GM10248 (cell line): Measurements from ENCODE around the gene CCDC148.
"Not testable (repeated sequence)": the region's sequence is repeated elsewhere in the genome, so short reads cannot be mapped to it uniquely, and the experiment has no call there.

Source experiments
- CTCF ChIA-PET: fragments of 300-600 bp; sonication (Branson Sonifier 250); formaldehyde crosslinking; extraction: SDS; loops from one replicate; lab custom pipeline; 2021; ENCODE audit warnings: antibody characterized with exemption; lab: Yijun Ruan, JAX
- POLR2A ChIA-PET: fragments of 350-650 bp; sonication (Branson Sonifier 250); formaldehyde crosslinking; extraction: SDS; loops from one replicate; lab custom pipeline; 2020; ENCODE audit warnings: antibody characterized with exemption; lab: Yijun Ruan, JAX
- DNase-seq: peaks from one replicate; pipeline ENCODE4 v3.0.0; 2012; ENCODE audit errors: extremely low spot score
- CTCF ChIP-seq: IDR thresholded peaks from 2 replicates; pipeline ENCODE4 v1.5.1; 2012; ENCODE audit warnings: mild to moderate bottlenecking, low read depth; ENCODE audit errors: extremely low read depth, missing control alignments, control extremely low read depth

The CCDC148 gene

GRCh38 chr2:158234497-158234896, 222.1 kb downstream of the CCDC148 start:
- no peak for TF ChIP-seq CTCF
- ChIA-PET POLR2A (no interaction called here), CTCF (no interaction called here)
- DNase-seq = no peak

DNA sequence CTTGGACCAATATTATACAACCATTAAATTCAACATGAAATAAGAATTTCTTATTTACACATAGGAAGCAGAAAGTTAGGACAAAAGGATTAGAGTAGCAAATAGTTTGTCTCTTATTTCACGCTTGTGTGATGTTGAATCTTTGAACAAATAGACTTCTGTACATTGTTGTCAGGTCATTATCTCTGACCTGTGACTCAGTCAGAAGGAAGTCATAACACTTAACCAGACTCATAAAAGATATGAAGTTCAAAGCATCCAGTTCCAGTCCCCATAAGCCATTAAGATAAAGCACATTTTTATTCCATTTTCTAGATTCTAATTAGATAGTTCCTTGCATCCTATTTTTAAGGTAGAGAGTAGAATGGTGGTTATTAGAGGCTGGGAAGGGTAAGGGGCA, 224.1 kb downstream of the CCDC148 start:
- POLR2A ChIA-PET = no interaction called here
- CTCF ChIA-PET = no interaction called here
- DNase-seq = no peak
- TF ChIP-seq CTCF = no peak

DNA sequence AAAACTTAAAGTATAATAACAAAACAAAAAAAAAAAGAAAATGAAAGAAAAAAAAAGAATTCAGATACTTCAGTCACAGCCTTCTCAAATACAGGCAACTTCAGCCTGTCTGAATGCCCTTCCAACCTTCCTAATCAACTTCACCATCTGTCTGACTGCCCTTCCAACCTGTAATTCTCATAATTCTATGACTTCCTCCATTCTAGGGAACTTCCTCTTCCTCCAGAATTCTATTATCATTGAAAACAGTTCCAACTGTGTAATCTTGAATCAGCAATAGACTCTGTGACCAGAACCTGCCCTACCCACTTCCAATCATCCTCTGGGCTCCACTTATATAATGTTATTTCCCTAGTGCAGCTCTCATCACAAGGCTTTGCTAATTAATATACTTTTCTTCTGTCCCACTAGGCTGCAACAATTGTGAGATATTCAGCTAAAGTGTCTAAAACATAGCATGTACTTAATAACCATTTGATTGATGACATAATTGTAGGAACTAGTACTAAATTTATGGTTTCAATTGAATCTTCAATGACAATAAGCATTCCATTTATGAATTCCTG, 227.5 kb downstream of the CCDC148 start:
- no peak for TF ChIP-seq CTCF
- DNase-seq = no peak
- ChIA-PET CTCF (no interaction called here), POLR2A (no interaction called here)

- POLR2A ChIA-PET, DNase-seq: not testable (repeated sequence)
- CTCF ChIA-PET = interaction anchor here (1.9 kb wide), 1 partner anchor 8 kb away, joined by 6 read pairs; no protein-coding TSS in a partner anchor
Measured at GRCh38 chr2:158223066-158223465, 233.5 kb downstream of the CCDC148 start.

GRCh38 chr2:158221063-158222020, 235.2 kb downstream of the CCDC148 start:
- ChIA-PET POLR2A (no interaction called here), CTCF (interaction anchor here (0.7 kb wide), 1 partner anchor 9 kb away, joined by 3 read pairs; no protein-coding TSS in a partner anchor)
- TF ChIP-seq CTCF = no peak
- DNase-seq = peak; percentile 8

DNA sequence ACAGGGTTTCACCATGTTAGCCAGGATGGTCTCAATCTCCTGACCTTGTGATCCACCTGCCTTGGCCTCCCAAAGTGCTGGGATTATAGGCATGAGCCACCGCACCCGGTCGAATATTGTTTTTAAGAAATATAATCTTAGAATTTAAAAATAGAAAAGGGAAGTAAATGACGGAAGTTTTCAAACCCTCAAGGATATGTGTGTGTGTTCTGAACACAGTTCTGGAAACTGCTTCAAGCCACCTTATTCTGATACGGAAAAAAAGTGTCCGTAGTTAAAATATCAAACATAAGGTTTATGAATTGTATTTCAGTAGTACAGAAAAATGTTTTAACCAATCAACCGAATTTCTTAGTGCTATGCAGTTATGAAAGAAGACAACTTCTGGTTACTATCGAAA, 239.0 kb downstream of the CCDC148 start:
- DNase-seq = no peak
- ChIA-PET POLR2A (no interaction called here), CTCF (interaction anchor here (1.0 kb wide), 1 partner anchor 12 kb away, joined by 3 read pairs; no protein-coding TSS in a partner anchor)
- TF ChIP-seq CTCF = no peak
